Neural progenitor cell (in vitro differentiated cells): Measurements from ENCODE around the gene CDKN2B.

Experiments used
- EZH2 ChIP-seq: fragments of 200-600 bp; sonication (generic); IDR thresholded peaks from 2 replicates; pipeline ENCODE4 v1.6.1; 2017; ENCODE audit warnings: antibody characterized with exemption, mild to moderate bottlenecking, moderate library complexity
- EZH2phosphoT487 ChIP-seq: fragments of 200-600 bp; sonication (generic); IDR thresholded peaks from 2 replicates; pipeline ENCODE4 v1.6.1; 2017; ENCODE audit warnings: antibody characterized with exemption
- TF ChIP-seq, protein P1 (sequence below): fragments of 200-600 bp; sonication (generic); IDR thresholded peaks from 2 replicates; pipeline ENCODE4 v1.5.1; 2017; ENCODE audit warnings: antibody characterized with exemption, mild to moderate bottlenecking

DNA sequence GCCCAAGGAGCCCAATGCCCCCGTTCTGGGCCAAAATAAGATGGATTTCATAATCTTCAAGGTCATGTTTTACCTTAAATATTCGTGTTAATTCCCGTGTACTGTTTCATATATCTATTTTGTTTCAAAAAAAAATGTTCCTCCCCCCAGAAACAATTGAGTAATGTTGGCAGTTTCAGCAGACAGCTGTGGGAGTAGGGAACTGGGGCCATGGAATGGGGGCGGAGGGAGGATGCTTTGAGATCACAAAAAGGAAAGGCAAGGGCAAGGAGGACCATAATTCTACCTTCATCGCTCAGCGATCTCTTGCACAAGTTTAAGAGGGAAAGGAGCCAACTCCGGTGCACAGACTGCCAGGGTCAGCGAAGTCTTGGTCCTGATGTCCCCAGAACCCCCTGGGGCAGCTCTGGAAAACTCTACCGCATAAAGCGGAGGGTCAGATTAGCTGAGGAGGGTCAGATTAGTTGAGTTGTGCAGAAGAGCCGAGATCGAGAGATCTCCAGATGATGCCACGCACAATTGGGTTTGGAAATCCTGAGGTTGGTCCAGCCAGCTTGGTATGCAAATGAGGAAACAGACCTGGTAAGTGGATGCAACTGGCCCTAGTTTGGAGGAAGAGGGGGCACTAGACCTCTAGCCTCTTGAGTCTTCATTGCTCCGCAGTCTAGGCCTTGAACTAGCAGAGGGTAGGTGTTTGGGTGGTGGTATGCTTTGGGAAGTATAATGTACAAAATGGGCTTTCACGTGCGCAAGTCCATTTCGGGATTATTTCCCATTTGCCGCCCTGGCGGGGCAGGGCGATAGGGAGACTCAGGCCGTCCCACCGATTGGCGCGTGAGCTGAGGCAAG, 38.9 kb downstream of the CDKN2B start:
- TF ChIP-seq, protein P1, sequence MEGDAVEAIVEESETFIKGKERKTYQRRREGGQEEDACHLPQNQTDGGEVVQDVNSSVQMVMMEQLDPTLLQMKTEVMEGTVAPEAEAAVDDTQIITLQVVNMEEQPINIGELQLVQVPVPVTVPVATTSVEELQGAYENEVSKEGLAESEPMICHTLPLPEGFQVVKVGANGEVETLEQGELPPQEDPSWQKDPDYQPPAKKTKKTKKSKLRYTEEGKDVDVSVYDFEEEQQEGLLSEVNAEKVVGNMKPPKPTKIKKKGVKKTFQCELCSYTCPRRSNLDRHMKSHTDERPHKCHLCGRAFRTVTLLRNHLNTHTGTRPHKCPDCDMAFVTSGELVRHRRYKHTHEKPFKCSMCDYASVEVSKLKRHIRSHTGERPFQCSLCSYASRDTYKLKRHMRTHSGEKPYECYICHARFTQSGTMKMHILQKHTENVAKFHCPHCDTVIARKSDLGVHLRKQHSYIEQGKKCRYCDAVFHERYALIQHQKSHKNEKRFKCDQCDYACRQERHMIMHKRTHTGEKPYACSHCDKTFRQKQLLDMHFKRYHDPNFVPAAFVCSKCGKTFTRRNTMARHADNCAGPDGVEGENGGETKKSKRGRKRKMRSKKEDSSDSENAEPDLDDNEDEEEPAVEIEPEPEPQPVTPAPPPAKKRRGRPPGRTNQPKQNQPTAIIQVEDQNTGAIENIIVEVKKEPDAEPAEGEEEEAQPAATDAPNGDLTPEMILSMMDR = no peak
- TF ChIP-seq EZH2phosphoT487 = no peak
- TF ChIP-seq EZH2 = no peak
